Stimulated activated naive B cell treated with anti-CD40 and anti-IgM and Interleukin-4, amounts not matched to agents 10 μg/mL and 1 μg/mL and 100 μg/mL, for 72 hours (primary cell): ENCODE data around the gene BRD7.

ENCODE experiments used
- ATAC-seq, 2 donors: fragments of 150-1000 bp; cut with Tn5 transposase; replicated peaks; 2 replicates each; pipeline ENCODE4 v1.10.0; 2021; ENCODE audit warnings: moderate library complexity in 1 of 2
- DNase-seq: peaks from one replicate; pipeline ENCODE4 v3.0.0; 2021
- H3K27ac Mint-ChIP-seq: one replicate; pipeline ENCODE4 v1.8.0; 2022; ENCODE audit warnings: mild to moderate bottlenecking, mixed read lengths
- H3K27me3 Mint-ChIP-seq, 2 donors: one replicate each; pipeline ENCODE4 v1.8.0; 2022; ENCODE audit warnings: mixed read lengths in 2 of 2
- H3K36me3 Mint-ChIP-seq, 2 donors: one replicate each; pipeline ENCODE4 v1.8.0; 2022; ENCODE audit warnings: mixed read lengths in 2 of 2, mild to moderate bottlenecking in 1 of 2
- H3K4me1 Mint-ChIP-seq, 2 donors: one replicate each; pipeline ENCODE4 v1.8.0; 2022; ENCODE audit warnings: mixed read lengths in 2 of 2, mild to moderate bottlenecking in 1 of 2
- H3K4me3 Mint-ChIP-seq, 2 donors: one replicate each; pipeline ENCODE4 v1.8.0; 2022; ENCODE audit warnings: mild to moderate bottlenecking in 2 of 2, mixed read lengths in 2 of 2, moderate library complexity in 1 of 2
- H3K9me3 Mint-ChIP-seq, 2 donors: one replicate each; pipeline ENCODE4 v1.8.0; 2022; ENCODE audit warnings: mixed read lengths in 2 of 2, mild to moderate bottlenecking in 1 of 2

BRD7 gene

GRCh38 chr16:50303605-50304466 lies 65.0 kb downstream of the BRD7 start:
- H3K36me3 Mint-ChIP-seq: peaks cover 42 to 43% of the 10 kb centered on the region in 2 donors
- no peaks in the 10 kb centered on the region for H3K27me3 Mint-ChIP-seq
- no peaks in the 10 kb centered on the region for H3K9me3 Mint-ChIP-seq
- no peak overlapping the region for H3K4me3 Mint-ChIP-seq
- DNase-seq (no peak), ATAC-seq (no peak)
- peaks cover 0 to 3% of the 10 kb centered on the region in 2 donors for H3K4me1 Mint-ChIP-seq
- H3K27ac Mint-ChIP-seq: no peak overlapping the region

GRCh38 chr16:50303041-50303604 lies 65.7 kb downstream of the BRD7 start:
- ATAC-seq (no peak), DNase-seq (no peak)
- Mint-ChIP-seq H3K36me3 (peaks cover 43 to 45% of the 10 kb centered on the region in 2 donors), H3K27ac (peak overlapping the region; percentile 56), H3K4me3 (no peak overlapping the region), H3K9me3 (no peaks in the 10 kb centered on the region), H3K4me1 (peaks cover 4 to 5% of the 10 kb centered on the region in 2 donors), H3K27me3 (no peaks in the 10 kb centered on the region)

- Mint-ChIP-seq H3K4me3 (no peak overlapping the region), H3K4me1 (peaks cover 7 to 8% of the 10 kb centered on the region in 2 donors), H3K27me3 (no peaks in the 10 kb centered on the region), H3K27ac (peak overlapping the region; percentile 56), H3K36me3 (peaks cover 45% of the 10 kb centered on the region in 2 donors), H3K9me3 (no peaks in the 10 kb centered on the region)
- DNase-seq (no peak), ATAC-seq (no peak)
These were observed 66.2 kb downstream of the BRD7 start for GRCh38 chr16:50302472-50303005.

- H3K36me3 Mint-ChIP-seq: peaks cover 40 to 44% of the 10 kb centered on the region in 2 donors
- no peak overlapping the region for H3K4me3 Mint-ChIP-seq
- H3K27me3 Mint-ChIP-seq: no peaks in the 10 kb centered on the region
- ATAC-seq: no peak
- H3K4me1 Mint-ChIP-seq: peaks cover 6 to 13% of the 10 kb centered on the region in 2 donors
- no peak for DNase-seq
- peak overlapping the region; percentile 79 for H3K27ac Mint-ChIP-seq
- no peaks in the 10 kb centered on the region for H3K9me3 Mint-ChIP-seq
These were observed 66.9 kb downstream of the BRD7 start for GRCh38 chr16:50301626-50302471.

GRCh38 chr16:50300942-50301625 lies 67.7 kb downstream of the BRD7 start:
- Mint-ChIP-seq H3K27ac (peak overlapping the region; percentile 69), H3K4me3 (no peak overlapping the region), H3K9me3 (no peaks in the 10 kb centered on the region), H3K27me3 (no peaks in the 10 kb centered on the region), H3K4me1 (peaks cover 7 to 21% of the 10 kb centered on the region in 2 donors), H3K36me3 (peaks cover 44 to 45% of the 10 kb centered on the region in 2 donors)
- no peak for DNase-seq
- no peak for ATAC-seq

GRCh38 chr16:50299508-50300105 lies 69.2 kb downstream of the BRD7 start:
- Mint-ChIP-seq H3K36me3 (peaks cover 48 to 50% of the 10 kb centered on the region in 2 donors), H3K27me3 (no peaks in the 10 kb centered on the region), H3K9me3 (no peaks in the 10 kb centered on the region), H3K4me3 (no peak overlapping the region), H3K27ac (no peak overlapping the region), H3K4me1 (peaks cover 8 to 30% of the 10 kb centered on the region in 2 donors)
- DNase-seq (no peak), ATAC-seq (no peak)

- no peak overlapping the region for H3K4me3 Mint-ChIP-seq
- peaks cover 11 to 30% of the 10 kb centered on the region in 2 donors for H3K4me1 Mint-ChIP-seq
- H3K36me3 Mint-ChIP-seq: peaks cover 49 to 54% of the 10 kb centered on the region in 2 donors
- DNase-seq (no peak), ATAC-seq (no peak)
- peak overlapping the region; percentile 65 for H3K27ac Mint-ChIP-seq
- H3K27me3 Mint-ChIP-seq: no peaks in the 10 kb centered on the region
- no peaks in the 10 kb centered on the region for H3K9me3 Mint-ChIP-seq
These were observed 69.9 kb downstream of the BRD7 start for GRCh38 chr16:50298591-50299507.

GRCh38 chr16:50298075-50298460 lies 70.7 kb downstream of the BRD7 start:
- ATAC-seq (no peak), DNase-seq (no peak)
- Mint-ChIP-seq H3K36me3 (peaks cover 47 to 55% of the 10 kb centered on the region in 2 donors), H3K9me3 (no peaks in the 10 kb centered on the region), H3K27ac (peak overlapping the region; percentile 65), H3K27me3 (no peaks in the 10 kb centered on the region), H3K4me3 (no peak overlapping the region), H3K4me1 (peaks cover 11 to 30% of the 10 kb centered on the region in 2 donors)

- Mint-ChIP-seq H3K36me3 (peaks cover 45 to 53% of the 10 kb centered on the region in 2 donors), H3K9me3 (no peaks in the 10 kb centered on the region), H3K27ac (no peak overlapping the region), H3K27me3 (no peaks in the 10 kb centered on the region), H3K4me1 (peaks cover 11 to 30% of the 10 kb centered on the region in 2 donors), H3K4me3 (no peak overlapping the region)
- DNase-seq: no peak
- ATAC-seq: no peak
These were observed 71.3 kb downstream of the BRD7 start for GRCh38 chr16:50297301-50298074.

GRCh38 chr16:50296807-50297206 lies 72.0 kb downstream of the BRD7 start:
- DNase-seq (no peak), ATAC-seq (no peak)
- no peaks in the 10 kb centered on the region for H3K27me3 Mint-ChIP-seq
- H3K27ac Mint-ChIP-seq: no peak overlapping the region
- H3K9me3 Mint-ChIP-seq: no peaks in the 10 kb centered on the region
- H3K36me3 Mint-ChIP-seq: peaks cover 46 to 52% of the 10 kb centered on the region in 2 donors
- H3K4me1 Mint-ChIP-seq: peaks cover 11 to 35% of the 10 kb centered on the region in 2 donors
- H3K4me3 Mint-ChIP-seq: no peak overlapping the region

GRCh38 chr16:50295541-50296132 lies 73.2 kb downstream of the BRD7 start:
- no peak for ATAC-seq
- peak overlapping the region; percentile 20 for H3K27ac Mint-ChIP-seq
- DNase-seq: no peak
- H3K27me3 Mint-ChIP-seq: no peaks in the 10 kb centered on the region
- H3K4me1 Mint-ChIP-seq: peaks cover 11 to 38% of the 10 kb centered on the region in 2 donors
- peaks cover 43 to 51% of the 10 kb centered on the region in 2 donors for H3K36me3 Mint-ChIP-seq
- H3K9me3 Mint-ChIP-seq: no peaks in the 10 kb centered on the region
- no peak overlapping the region for H3K4me3 Mint-ChIP-seq

GRCh38 chr16:50294955-50295354 lies 73.8 kb downstream of the BRD7 start:
- Mint-ChIP-seq H3K36me3 (peaks cover 43 to 50% of the 10 kb centered on the region in 2 donors), H3K27ac (no peak overlapping the region)

More at GRCh38 chr16:50294955-50295354, 73.8 kb downstream of the BRD7 start:
- no peaks in the 10 kb centered on the region for H3K27me3 Mint-ChIP-seq
- ATAC-seq (no peak), DNase-seq (no peak)
- H3K4me3 Mint-ChIP-seq: no peak overlapping the region
- peaks cover 11 to 41% of the 10 kb centered on the region in 2 donors for H3K4me1 Mint-ChIP-seq
- no peaks in the 10 kb centered on the region for H3K9me3 Mint-ChIP-seq
